Epithelial cell of proximal tubule (primary cell): Measurements from ENCODE around the gene EMCN. TPM values are rescaled to one million over a fixed set of nuclear protein-coding genes. Genes with fewer than 3 reads are reported as not detected.
"Not testable (repeated sequence)": the region's sequence is repeated elsewhere in the genome, so short reads cannot be mapped to it uniquely, and the experiment has no call there.

ENCODE experiments used
- DNase-seq: peaks from one replicate; pipeline ENCODE4 v3.0.0-alpha.2; 2011; ENCODE audit warnings: low read depth
- H3K4me3 ChIP-seq: 2 replicates; pipeline ENCODE4 v1.5.1; 2011; ENCODE audit warnings: low read depth, mild to moderate bottlenecking, low read length
- CTCF ChIP-seq: conservative IDR thresholded peaks from 2 replicates; pipeline ENCODE4 v1.5.1; 2012; ENCODE audit warnings: low read depth, mild to moderate bottlenecking, low read length
- total RNA-seq: library from RNA; depleted of rRNA; stranded (reverse); fragments of >200 nt; gene quantifications from 2 replicates; pipeline ENCODE4 v1.2.3, GENCODE V29; 2015

Gene EMCN
- total RNA-seq, 1 donor from 2014 or later = not detected

- H3K4me3 ChIP-seq = no peak overlapping the region
- DNase-seq = no peak
Measured at GRCh38 chr4:100357542-100357941, 160.3 kb downstream of the EMCN start.

GRCh38 chr4:100356172-100356571, 161.7 kb downstream of the EMCN start:
- no peak for DNase-seq
- no peak for TF ChIP-seq CTCF
- H3K4me3 ChIP-seq = no peak overlapping the region

More at GRCh38 chr4:100357542-100357941, 160.3 kb downstream of the EMCN start:
- TF ChIP-seq CTCF = no peak

GRCh38 chr4:100352352-100352751, 165.5 kb downstream of the EMCN start:
- DNase-seq, H3K4me3 ChIP-seq: not testable (repeated sequence)

GRCh38 chr4:100348473-100348872, 169.3 kb downstream of the EMCN start:
- no peak overlapping the region for H3K4me3 ChIP-seq
- DNase-seq = no peak
- no peak for TF ChIP-seq CTCF

- no peak overlapping the region for H3K4me3 ChIP-seq
- no peak for TF ChIP-seq CTCF
- DNase-seq = no peak
Measured at GRCh38 chr4:100347241-100347640, 170.6 kb downstream of the EMCN start.

- no peak overlapping the region for H3K4me3 ChIP-seq
- DNase-seq = no peak
- TF ChIP-seq CTCF = no peak
Measured at GRCh38 chr4:100345585-100345984, 172.2 kb downstream of the EMCN start.
